GM23338 (cell line): ENCODE results near the gene TMEM117. TPM values are rescaled to one million over a fixed set of nuclear protein-coding genes. Genes with fewer than 3 reads are reported as not detected.

Experiments
- ATAC-seq: fragments of 200-7000 bp; cut with Tn5 transposase; 3 replicates; pipeline ENCODE4 v1.9.1; 2020
- DNase-seq: peaks from one replicate; pipeline ENCODE4 v3.0.0-alpha.2; 2015; ENCODE audit warnings: low spot score
- H2AFZ ChIP-seq: fragments of 200-600 bp; sonication (generic); 2 replicates; pipeline ENCODE4 v1.8.0; 2016; ENCODE audit warnings: antibody characterized with exemption, mild to moderate bottlenecking, moderate library complexity
- H3F3A ChIP-seq: fragments of 200-600 bp; sonication (generic); replicated peaks from 2 replicates; pipeline ENCODE4 v1.8.0; 2017; ENCODE audit warnings: antibody characterized with exemption, mixed run types, low read depth
- H3K27ac ChIP-seq: fragments of 200-600 bp; sonication (generic); 2 replicates; pipeline ENCODE4 v1.6.1; 2016; ENCODE audit warnings: low read depth
- H3K27me3 ChIP-seq: fragments of 200-600 bp; sonication (generic); 2 replicates; pipeline ENCODE4 v1.8.0; 2016; ENCODE audit warnings: mild to moderate bottlenecking, mixed run types, moderate library complexity; ENCODE audit not compliant: insufficient read depth
- H3K36me3 ChIP-seq: fragments of 200-600 bp; sonication (generic); 2 replicates; pipeline ENCODE4 v1.8.0; 2016; ENCODE audit warnings: mild to moderate bottlenecking; ENCODE audit not compliant: insufficient read depth
- H3K4me1 ChIP-seq: fragments of 200-600 bp; sonication (generic); 2 replicates; pipeline ENCODE4 v1.8.0; 2016; ENCODE audit warnings: mild to moderate bottlenecking, moderate library complexity; ENCODE audit not compliant: insufficient read depth
- H3K4me2 ChIP-seq: fragments of 200-600 bp; sonication (generic); 2 replicates; pipeline ENCODE4 v1.7.1; 2017; ENCODE audit warnings: mixed run types
- H3K4me3 ChIP-seq: fragments of 200-600 bp; sonication (generic); 2 replicates; pipeline ENCODE4 v1.6.1; 2016; ENCODE audit warnings: mixed run types
- H3K79me2 ChIP-seq: fragments of 200-600 bp; sonication (generic); replicated peaks from 2 replicates; pipeline ENCODE4 v1.8.0; 2017; ENCODE audit warnings: mild to moderate bottlenecking; ENCODE audit not compliant: insufficient read depth
- H3K9me2 ChIP-seq: fragments of 200-600 bp; sonication (generic); 2 replicates; pipeline ENCODE4 v1.8.0; 2017; ENCODE audit not compliant: insufficient read depth
- H4K20me1 ChIP-seq: fragments of 200-600 bp; sonication (generic); replicated peaks from 2 replicates; pipeline ENCODE4 v1.8.0; 2017; ENCODE audit warnings: mild to moderate bottlenecking; ENCODE audit not compliant: insufficient read depth
- H3K27ac Mint-ChIP-seq: 2 replicates; pipeline ENCODE4 v1.8.0; 2020; ENCODE audit warnings: inconsistent platforms, mild to moderate bottlenecking, moderate library complexity, mixed read lengths
- H3K27me3 Mint-ChIP-seq: 3 replicates; pipeline ENCODE4 v1.8.0; 2022; ENCODE audit warnings: low read depth, mild to moderate bottlenecking, moderate library complexity, mixed read lengths, inconsistent platforms; ENCODE audit not compliant: insufficient read depth, poor library complexity
- H3K36me3 Mint-ChIP-seq: 3 replicates; pipeline ENCODE4 v1.8.0; 2021; ENCODE audit warnings: low read depth, mild to moderate bottlenecking, inconsistent platforms, moderate library complexity, mixed read lengths
- H3K4me1 Mint-ChIP-seq: 3 replicates; pipeline ENCODE4 v1.8.0; 2020; ENCODE audit warnings: mild to moderate bottlenecking, inconsistent platforms, mixed read lengths
- H3K4me3 Mint-ChIP-seq: 3 replicates; pipeline ENCODE4 v1.8.0; 2021; ENCODE audit warnings: moderate library complexity, mild to moderate bottlenecking, inconsistent platforms, mixed read lengths
- H3K9me3 Mint-ChIP-seq: 3 replicates; pipeline ENCODE4 v1.8.0; 2020; ENCODE audit warnings: moderate library complexity, mild to moderate bottlenecking, inconsistent platforms, mixed read lengths
- CREB1 ChIP-seq: fragments of 250-450 bp; sonication (Bioruptor Pico); IDR thresholded peaks from 2 replicates; pipeline ENCODE4 v1.5.0; 2020; ENCODE audit warnings: low read depth, mild to moderate bottlenecking, moderate library complexity
- EZH2 ChIP-seq: fragments of 200-600 bp; sonication (generic); IDR thresholded peaks from one replicate; pipeline ENCODE4 v1.8.0; 2017; ENCODE audit warnings: antibody characterized with exemption, mild to moderate bottlenecking, low read depth; ENCODE audit not compliant: unreplicated experiment
- JUNB ChIP-seq: IDR thresholded peaks from one replicate; pipeline ENCODE4 v1.6.1; 2016; ENCODE audit warnings: antibody characterized with exemption; ENCODE audit not compliant: unreplicated experiment
- ZNF331 ChIP-seq: fragments of 250-450 bp; sonication (Bioruptor Pico); IDR thresholded peaks from 2 replicates; pipeline ENCODE4 v1.5.0; 2020; ENCODE audit warnings: low read depth, mild to moderate bottlenecking, moderate library complexity
- polyA plus RNA-seq: library from polyadenylated mRNA; unstranded; fragments of >200 nt; fragmentation: Nextera tagmentation; extraction: Ambion mirVana; gene quantifications from 2 replicates; pipeline ENCODE4 v1.2.1, GENCODE V29; 2016
- total RNA-seq: library from RNA; depleted of rRNA; stranded (reverse); fragments of >200 nt; shearing (Covaris generic); gene quantifications from 2 replicates; pipeline ENCODE4 v1.2.3, GENCODE V29; 2014
- TF ChIP-seq, protein P1 (sequence below): fragments of 250-450 bp; sonication (Bioruptor Pico); IDR thresholded peaks from 2 replicates; pipeline ENCODE4 v1.5.0; 2020; ENCODE audit warnings: mild to moderate bottlenecking, moderate library complexity
- TF ChIP-seq, protein P2 (sequence below): IDR thresholded peaks from 2 replicates; pipeline ENCODE4 v1.6.1; 2016; ENCODE audit warnings: antibody characterized with exemption

The TMEM117 gene
- total and polyA plus RNA-seq, 2 experiments from 2014 or later, result 0.94 to 1.6 TPM

- TF ChIP-seq, protein P1, sequence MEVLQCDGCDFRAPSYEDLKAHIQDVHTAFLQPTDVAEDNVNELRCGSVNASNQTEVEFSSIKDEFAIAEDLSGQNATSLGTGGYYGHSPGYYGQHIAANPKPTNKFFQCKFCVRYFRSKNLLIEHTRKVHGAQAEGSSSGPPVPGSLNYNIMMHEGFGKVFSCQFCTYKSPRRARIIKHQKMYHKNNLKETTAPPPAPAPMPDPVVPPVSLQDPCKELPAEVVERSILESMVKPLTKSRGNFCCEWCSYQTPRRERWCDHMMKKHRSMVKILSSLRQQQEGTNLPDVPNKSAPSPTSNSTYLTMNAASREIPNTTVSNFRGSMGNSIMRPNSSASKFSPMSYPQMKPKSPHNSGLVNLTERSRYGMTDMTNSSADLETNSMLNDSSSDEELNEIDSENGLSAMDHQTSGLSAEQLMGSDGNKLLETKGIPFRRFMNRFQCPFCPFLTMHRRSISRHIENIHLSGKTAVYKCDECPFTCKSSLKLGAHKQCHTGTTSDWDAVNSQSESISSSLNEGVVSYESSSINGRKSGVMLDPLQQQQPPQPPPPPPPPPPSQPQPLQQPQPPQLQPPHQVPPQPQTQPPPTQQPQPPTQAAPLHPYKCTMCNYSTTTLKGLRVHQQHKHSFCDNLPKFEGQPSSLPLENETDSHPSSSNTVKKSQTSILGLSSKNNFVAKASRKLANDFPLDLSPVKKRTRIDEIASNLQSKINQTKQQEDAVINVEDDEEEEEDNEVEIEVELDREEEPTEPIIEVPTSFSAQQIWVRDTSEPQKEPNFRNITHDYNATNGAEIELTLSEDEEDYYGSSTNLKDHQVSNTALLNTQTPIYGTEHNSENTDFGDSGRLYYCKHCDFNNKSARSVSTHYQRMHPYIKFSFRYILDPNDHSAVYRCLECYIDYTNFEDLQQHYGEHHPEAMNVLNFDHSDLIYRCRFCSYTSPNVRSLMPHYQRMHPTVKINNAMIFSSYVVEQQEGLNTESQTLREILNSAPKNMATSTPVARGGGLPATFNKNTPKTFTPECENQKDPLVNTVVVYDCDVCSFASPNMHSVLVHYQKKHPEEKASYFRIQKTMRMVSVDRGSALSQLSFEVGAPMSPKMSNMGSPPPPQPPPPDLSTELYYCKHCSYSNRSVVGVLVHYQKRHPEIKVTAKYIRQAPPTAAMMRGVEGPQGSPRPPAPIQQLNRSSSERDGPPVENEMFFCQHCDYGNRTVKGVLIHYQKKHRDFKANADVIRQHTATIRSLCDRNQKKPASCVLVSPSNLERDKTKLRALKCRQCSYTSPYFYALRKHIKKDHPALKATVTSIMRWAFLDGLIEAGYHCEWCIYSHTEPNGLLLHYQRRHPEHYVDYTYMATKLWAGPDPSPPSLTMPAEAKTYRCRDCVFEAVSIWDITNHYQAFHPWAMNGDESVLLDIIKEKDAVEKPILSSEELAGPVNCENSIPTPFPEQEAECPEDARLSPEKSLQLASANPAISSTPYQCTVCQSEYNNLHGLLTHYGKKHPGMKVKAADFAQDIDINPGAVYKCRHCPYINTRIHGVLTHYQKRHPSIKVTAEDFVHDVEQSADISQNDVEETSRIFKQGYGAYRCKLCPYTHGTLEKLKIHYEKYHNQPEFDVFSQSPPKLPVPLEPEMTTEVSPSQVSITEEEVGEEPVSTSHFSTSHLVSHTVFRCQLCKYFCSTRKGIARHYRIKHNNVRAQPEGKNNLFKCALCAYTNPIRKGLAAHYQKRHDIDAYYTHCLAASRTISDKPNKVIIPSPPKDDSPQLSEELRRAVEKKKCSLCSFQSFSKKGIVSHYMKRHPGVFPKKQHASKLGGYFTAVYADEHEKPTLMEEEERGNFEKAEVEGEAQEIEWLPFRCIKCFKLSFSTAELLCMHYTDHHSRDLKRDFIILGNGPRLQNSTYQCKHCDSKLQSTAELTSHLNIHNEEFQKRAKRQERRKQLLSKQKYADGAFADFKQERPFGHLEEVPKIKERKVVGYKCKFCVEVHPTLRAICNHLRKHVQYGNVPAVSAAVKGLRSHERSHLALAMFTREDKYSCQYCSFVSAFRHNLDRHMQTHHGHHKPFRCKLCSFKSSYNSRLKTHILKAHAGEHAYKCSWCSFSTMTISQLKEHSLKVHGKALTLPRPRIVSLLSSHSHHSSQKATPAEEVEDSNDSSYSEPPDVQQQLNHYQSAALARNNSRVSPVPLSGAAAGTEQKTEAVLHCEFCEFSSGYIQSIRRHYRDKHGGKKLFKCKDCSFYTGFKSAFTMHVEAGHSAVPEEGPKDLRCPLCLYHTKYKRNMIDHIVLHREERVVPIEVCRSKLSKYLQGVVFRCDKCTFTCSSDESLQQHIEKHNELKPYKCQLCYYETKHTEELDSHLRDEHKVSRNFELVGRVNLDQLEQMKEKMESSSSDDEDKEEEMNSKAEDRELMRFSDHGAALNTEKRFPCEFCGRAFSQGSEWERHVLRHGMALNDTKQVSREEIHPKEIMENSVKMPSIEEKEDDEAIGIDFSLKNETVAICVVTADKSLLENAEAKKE, result no peak
- no peak for TF ChIP-seq CREB1 (CRISPR knock-in tag)
These were observed 521.6 kb downstream of the TMEM117 start (continued) for GRCh38 chr12:44357494-44357893.

GRCh38 chr12:44358636-44359035 is 522.8 kb downstream of the TMEM117 start:
- H3F3A ChIP-seq, result no peaks in the 10 kb centered on the region
- no peak overlapping the region for H3K4me3 ChIP-seq
- DNase-seq (no peak), ATAC-seq (no peak)
- no peaks in the 10 kb centered on the region for H3K27me3 Mint-ChIP-seq
- H3K36me3 ChIP-seq, result no peaks in the 10 kb centered on the region
- no peak overlapping the region for H3K4me2 ChIP-seq
- H3K4me3 Mint-ChIP-seq, result no peak overlapping the region
- TF ChIP-seq ZNF331 (no peak), EZH2 (no peak), JUNB (no peak)
- no peaks in the 10 kb centered on the region for H4K20me1 ChIP-seq
- no peak overlapping the region for H3K27ac ChIP-seq
- H3K9me3 Mint-ChIP-seq, result no peaks in the 10 kb centered on the region; the same call in 2 of the 3 replicates
- no peaks in the 10 kb centered on the region for H3K79me2 ChIP-seq
- no peaks in the 10 kb centered on the region; the same call in 2 of the 3 replicates for H3K36me3 Mint-ChIP-seq
- no peaks in the 10 kb centered on the region for H3K27me3 ChIP-seq
- no peaks in the 10 kb centered on the region for H3K4me1 Mint-ChIP-seq
- H2AFZ ChIP-seq, result no peak overlapping the region
- no peak overlapping the region for H3K27ac Mint-ChIP-seq
- no peaks in the 10 kb centered on the region for H3K4me1 ChIP-seq
- H3K9me2 ChIP-seq, result peaks cover 7% of the 10 kb centered on the region; the same call in 1 of the 2 replicates

- Mint-ChIP-seq H3K27ac (no peak overlapping the region), H3K4me3 (no peak overlapping the region), H3K27me3 (no peaks in the 10 kb centered on the region), H3K4me1 (no peaks in the 10 kb centered on the region), H3K36me3 (no peaks in the 10 kb centered on the region), H3K9me3 (no peaks in the 10 kb centered on the region)
- Histone ChIP-seq H4K20me1 (no peaks in the 10 kb centered on the region), H3K4me1 (no peaks in the 10 kb centered on the region), H3K4me3 (no peak overlapping the region), H3K27me3 (no peaks in the 10 kb centered on the region), H3K4me2 (no peak overlapping the region), H3K9me2 (no peaks in the 10 kb centered on the region), H3F3A (no peaks in the 10 kb centered on the region), H3K36me3 (no peaks in the 10 kb centered on the region), H2AFZ (no peak overlapping the region), H3K27ac (no peak overlapping the region), H3K79me2 (no peaks in the 10 kb centered on the region)
- DNase-seq (no peak), ATAC-seq (no peak)
- TF ChIP-seq, protein P2, sequence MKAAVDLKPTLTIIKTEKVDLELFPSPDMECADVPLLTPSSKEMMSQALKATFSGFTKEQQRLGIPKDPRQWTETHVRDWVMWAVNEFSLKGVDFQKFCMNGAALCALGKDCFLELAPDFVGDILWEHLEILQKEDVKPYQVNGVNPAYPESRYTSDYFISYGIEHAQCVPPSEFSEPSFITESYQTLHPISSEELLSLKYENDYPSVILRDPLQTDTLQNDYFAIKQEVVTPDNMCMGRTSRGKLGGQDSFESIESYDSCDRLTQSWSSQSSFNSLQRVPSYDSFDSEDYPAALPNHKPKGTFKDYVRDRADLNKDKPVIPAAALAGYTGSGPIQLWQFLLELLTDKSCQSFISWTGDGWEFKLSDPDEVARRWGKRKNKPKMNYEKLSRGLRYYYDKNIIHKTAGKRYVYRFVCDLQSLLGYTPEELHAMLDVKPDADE, result no peak
These were observed 527.1 kb downstream of the TMEM117 start for GRCh38 chr12:44362947-44363346.
